ENCODE results near the gene THBD.

Gene THBD

DNA sequence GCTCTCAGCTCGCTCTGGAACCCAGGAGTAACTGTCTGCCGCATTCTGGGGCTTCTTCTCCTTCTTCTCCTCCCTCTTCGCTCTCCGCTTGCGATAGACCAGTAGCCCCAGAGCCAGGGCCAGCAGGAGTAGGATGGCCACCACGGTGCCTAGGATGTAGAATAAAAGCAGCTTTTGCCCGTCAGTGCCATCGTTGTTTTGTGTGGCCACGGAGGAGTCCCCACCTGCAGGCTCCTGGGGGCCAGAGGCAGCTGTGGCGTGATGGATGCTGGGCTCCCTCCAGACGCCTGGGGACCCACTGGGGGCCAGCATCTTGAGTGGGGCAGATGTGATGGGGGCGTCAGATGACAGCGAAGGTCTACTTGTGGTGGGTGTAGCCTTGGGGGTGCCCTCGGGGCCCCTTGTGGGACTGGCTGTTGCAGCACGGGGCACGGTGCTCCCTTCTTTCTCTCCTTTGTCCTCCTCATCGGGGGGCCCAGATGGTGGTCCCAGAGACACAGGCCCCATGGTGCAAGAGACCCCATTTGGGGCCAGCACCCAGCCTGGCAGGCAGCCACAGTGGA, 34.9 kb upstream of the THBD start:
- DNase-seq, result no peak

DNA sequence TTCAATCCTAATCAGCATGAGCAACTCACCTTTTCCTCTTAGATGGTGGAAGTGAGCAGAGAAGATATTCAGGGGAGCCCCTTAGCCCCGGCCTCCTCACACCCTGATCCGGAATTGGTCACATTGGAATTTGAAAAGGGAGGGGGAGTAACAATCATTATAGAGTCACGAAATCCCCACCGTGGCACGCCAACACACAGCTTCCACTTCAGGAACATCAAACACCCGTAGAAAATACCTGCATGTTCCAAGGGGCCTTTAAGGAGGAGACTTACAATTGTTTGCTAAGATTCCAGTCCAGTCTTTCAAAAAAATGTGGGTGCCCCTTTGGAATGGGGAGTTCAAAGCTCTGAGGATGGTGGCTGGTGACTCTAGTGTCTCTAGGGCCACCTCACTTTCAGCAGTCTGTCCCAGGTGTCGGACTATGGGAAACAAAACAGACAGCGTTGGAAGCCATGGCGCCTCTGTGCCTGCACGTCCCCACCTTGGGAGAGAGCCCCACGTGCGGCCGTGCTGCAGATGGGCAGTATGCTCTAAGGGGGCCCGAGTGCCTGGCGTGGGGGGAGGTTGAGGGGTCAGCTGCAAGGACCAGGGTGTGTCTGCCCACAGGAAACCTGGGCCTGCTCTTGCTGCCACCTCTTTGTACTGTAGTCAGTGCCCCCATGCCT, 34.2 kb upstream of the THBD start:
- no peak for DNase-seq

GRCh38 chr20:23082846-23083552, 33.5 kb upstream of the THBD start:
- no peak for DNase-seq

- no peak for DNase-seq
Measured at GRCh38 chr20:23081263-23081819, 31.9 kb upstream of the THBD start.

GRCh38 chr20:23080521-23080920, 31.0 kb upstream of the THBD start:
- no peak for DNase-seq

GRCh38 chr20:23079926-23080325, 30.5 kb upstream of the THBD start:
- DNase-seq, result no peak

DNA sequence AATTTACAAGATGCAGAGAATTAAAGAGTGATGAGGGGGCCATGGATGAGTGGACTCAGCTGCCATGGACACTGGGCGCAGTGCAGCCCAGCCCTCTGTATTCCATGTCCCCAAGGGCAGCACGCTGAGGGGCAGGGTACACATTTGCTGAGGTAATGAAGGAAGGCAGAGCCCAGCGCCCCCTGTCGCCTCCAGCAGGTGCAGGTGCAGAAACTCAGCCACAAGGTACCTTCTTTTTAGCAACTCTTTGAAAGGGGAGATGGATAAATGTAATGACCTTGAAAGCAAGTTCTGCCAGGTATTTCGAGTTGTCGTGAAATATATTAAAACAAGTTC, 29.5 kb upstream of the THBD start:
- DNase-seq, result no peak

DNA sequence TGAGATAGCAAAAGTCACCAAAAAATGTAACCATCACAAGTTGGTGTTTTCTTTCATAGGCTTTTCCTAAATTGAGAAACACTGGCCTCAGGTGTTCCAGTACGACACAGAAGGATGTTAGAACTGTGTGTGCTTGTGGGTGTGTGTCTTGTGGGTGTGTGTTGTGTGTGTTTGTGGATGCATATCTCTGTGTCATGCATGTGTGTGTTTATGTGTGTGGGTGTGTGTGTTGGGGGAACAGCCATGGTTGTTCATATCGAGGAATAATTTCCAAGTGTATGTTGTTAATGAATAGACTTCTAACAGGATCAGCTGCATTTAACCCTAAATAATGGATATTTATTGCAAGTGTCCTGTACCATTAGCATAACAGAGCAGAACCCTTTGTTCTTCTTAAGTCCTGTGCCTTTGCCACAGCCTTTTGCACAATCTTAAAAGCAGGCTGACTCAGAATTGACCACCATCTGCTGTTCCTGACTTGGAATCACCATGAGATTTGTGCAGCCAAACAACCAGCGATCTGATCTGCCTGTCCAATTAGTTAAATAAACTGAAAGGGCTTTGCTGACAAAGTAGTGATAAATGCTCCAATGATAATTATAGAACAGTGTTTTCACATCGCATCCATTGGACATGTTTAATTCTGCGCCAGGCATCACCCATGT, 29.0 kb upstream of the THBD start:
- DNase-seq, result no peak

DNA sequence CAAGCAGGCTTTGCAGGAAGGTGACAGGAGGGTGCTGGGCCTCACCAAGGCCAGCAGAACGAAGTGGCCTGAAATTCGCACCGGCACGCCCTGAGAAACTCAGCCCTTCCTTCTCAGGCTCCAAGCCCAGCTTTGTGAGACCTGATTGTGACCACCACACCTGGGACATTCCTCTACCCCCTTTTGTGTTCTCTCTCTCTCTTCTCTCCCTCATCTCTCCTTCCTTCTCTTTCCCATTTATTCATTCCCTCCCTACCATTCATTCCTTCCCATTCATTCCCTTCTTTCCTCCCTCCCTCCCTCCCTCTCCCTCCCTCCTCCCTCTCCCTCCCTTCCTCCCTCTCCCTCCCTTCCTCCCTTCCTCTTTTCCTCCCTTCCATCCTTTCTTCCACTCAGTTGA, 27.8 kb upstream of the THBD start:
- DNase-seq, result no peak

DNA sequence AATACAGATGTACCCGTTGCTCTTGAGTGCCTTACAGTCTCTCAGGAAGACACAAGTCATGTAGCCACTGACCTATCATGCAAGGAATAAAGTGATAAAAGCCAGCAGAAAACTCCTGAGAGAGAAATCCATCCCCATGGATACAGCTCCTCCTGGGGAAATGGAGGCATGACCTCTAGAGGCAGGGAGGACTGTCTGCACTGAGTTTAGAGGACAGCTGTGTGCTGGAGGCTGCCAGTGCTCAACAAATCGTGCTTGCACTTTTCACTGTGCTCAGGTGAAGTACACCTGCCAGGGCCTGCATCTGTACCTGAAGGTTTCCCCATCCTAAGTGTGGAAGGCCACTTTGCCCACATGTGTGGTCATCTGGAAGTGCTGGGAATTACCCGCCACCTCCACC, 24.6 kb upstream of the THBD start:
- no peak for DNase-seq

- no peak for DNase-seq
Measured at GRCh38 chr20:23072892-23073586, 23.6 kb upstream of the THBD start.

DNA sequence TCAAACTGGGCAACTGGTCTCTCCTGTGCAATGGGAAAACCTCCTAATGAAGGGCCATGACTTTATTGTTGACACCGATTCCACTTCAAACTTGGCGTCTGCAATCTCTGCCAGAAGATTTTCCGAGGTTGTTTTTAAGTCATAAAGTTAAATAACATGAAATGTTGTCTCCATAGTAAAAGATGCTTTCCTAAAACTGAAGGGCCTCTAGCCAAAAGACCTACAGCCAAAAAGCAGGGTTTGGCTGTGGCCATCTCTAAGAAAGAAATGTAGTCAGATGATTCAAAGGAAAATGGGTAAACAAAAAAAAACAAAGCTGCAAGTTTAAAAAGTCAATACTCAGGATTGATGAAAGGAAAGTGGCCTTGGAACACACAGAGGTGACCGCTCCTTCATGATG, 22.5 kb upstream of the THBD start:
- DNase-seq, result no peak

- no peak for DNase-seq
Measured at GRCh38 chr20:23071398-23071797, 21.9 kb upstream of the THBD start.

- DNase-seq, result no peak
Measured at GRCh38 chr20:23069108-23069507, 19.6 kb upstream of the THBD start.

DNA sequence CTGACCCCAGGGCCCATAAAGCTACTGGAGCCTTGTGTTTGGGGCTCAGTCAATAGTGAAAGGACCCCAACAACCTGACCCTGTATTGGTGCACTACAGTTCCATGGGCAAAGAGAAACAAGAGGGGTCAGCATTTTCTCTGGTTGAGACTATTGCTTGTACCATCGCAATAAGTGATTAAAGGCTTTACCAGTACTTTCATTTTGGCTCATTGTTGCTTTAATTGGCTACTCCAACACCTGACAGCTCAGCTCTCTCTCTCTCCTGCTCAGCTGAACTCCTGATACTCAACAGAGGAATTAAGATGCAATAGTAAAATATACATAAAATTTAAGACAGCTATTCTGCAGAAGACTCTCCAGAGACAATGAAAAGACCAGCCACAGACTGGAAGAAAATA, 18.8 kb upstream of the THBD start:
- DNase-seq, result no peak

GRCh38 chr20:23066772-23067171, 17.3 kb upstream of the THBD start:
- no peak for DNase-seq

- DNase-seq, result no peak
Measured at GRCh38 chr20:23065266-23066201, 16.1 kb upstream of the THBD start.

DNA sequence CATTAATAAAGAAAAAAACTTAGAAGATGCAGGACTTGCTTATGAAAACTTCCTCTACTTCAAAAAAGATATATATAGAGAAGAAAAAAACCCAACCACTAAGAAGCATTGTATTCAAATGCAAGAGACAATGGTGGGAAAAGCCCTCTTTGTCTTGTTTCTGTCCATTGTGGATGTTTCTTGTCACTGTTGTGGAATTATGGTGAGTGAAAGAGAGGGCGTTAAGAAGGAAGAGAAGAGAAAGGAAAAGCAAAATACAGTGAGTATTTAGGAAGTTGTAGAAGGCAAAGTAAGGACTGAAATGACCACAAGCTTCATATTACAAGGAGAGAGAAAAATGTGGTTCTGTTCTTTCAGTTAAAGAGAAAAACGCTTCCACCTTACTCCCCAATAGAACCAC, 14.1 kb upstream of the THBD start:
- DNase-seq, result no peak

DNA sequence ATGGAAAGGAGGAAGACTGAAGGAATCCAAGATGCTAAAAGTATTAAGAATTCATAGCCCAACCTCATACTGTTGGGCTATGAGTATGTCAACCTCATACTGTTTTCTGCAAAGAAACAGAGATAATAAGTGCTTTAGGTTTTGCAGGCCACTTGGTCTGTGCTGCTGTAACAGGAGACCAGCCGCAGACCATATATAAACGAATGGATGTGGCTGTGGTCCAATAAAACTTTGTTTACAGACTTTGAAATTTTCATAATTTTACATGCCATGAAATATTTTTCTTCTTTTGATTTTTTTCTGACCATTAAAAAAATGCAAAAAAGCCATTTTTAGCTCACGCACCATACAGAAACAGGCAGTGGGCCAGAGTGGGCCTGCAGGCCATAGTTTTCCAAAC, 13.7 kb upstream of the THBD start:
- DNase-seq, result no peak

GRCh38 chr20:23062632-23063031, 13.2 kb upstream of the THBD start:
- DNase-seq, result no peak

- DNase-seq, result no peak
Measured at GRCh38 chr20:23061734-23062561, 12.5 kb upstream of the THBD start.
